GM18505 (cell line): Measurements from ENCODE around the gene LATS2.
"Not testable (repeated sequence)": the region's sequence is repeated elsewhere in the genome, so short reads cannot be mapped to it uniquely, and the experiment has no call there.

Experiments
- ATAC-seq: cut with Tn5 transposase; IDR thresholded peaks from one replicate; pipeline ENCODE4 v1.9.1; 2021; ENCODE audit not compliant: unreplicated experiment
- POLR2A ChIP-seq: IDR thresholded peaks from 4 replicates; pipeline ENCODE4 v1.6.1; 2011; ENCODE audit warnings: borderline replicate concordance; ENCODE audit not compliant: insufficient read depth, insufficient read length; ENCODE audit errors: extremely low read depth

LATS2 gene

GRCh38 chr13:20945952-20946383 is 115.4 kb downstream of the LATS2 start:
- no peak for ATAC-seq
- no peak for TF ChIP-seq POLR2A

- ATAC-seq = no peak
- TF ChIP-seq POLR2A = no peak
Observed at GRCh38 chr13:20942938-20943559, 118.3 kb downstream of the LATS2 start.

DNA sequence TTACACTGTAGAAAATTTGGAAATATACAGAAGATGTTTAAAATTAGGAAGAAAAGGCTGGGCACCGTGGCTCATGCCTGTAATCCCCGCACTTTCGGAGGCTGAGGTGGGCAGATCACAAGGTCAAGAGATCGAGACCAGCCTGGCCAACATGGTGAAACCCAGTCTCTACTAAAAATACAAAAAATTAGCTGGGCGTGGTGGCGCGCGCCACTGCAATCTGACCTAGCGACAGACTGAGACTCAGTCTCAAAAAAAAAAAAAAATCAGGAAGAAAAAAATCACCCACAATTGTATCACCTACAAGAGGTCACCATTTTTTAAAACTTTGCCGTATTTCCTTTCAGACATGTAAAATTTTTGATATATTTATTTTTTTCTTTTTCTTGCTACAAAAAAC is 120.9 kb downstream of the LATS2 start:
- ATAC-seq = not testable (repeated sequence)

DNA sequence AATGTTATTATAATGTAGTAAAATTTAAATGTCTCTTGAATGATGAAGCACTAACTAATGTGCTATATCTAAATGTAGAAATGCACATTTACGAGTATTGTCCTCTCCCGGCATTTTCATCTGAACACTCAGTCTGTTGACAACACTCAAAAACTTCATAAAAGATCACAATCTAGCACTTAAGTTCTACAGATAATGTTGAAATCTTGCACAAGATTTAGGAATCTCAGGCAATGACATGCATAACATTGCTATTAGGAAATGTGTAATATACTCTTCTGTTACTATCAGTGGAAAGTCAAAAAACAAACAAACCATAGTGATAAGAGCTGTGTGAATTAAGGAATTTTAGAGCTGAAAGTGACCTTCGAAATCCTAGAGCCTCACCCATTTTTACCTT is 121.3 kb downstream of the LATS2 start:
- no peak for ATAC-seq
- TF ChIP-seq POLR2A = no peak

GRCh38 chr13:20939662-20940061 is 121.7 kb downstream of the LATS2 start:
- no peak for ATAC-seq

GRCh38 chr13:20938302-20938701 is 123.1 kb downstream of the LATS2 start:
- ATAC-seq = no peak
- TF ChIP-seq POLR2A = no peak

More at GRCh38 chr13:20939662-20940061, 121.7 kb downstream of the LATS2 start:
- TF ChIP-seq POLR2A = no peak

GRCh38 chr13:20927596-20928257 is 133.7 kb downstream of the LATS2 start:
- TF ChIP-seq POLR2A = no peak
- no peak for ATAC-seq

DNA sequence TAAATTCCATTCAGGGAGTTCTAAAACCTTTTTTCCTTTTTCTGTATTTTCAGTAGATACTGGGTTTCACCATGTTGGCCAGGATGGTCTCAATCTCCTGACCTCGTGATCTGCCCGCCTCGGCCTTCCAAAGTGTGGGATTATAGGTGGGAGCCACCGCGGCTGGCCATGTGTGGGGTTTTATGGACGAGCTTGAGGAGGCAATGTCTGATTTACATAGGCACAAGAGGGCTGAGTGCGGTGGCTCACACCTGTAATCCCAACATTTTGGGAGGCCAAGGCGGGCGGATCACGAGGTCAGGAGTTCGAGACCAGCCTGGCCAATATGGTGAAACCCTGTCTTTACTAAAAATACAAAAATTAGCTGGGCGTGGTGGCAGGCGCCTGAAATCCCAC is 136.0 kb downstream of the LATS2 start:
- not testable (repeated sequence) for ATAC-seq

- TF ChIP-seq POLR2A = no peak
- ATAC-seq = no peak
Observed at GRCh38 chr13:20924758-20925394, 136.5 kb downstream of the LATS2 start.

GRCh38 chr13:20923272-20923671 is 138.1 kb downstream of the LATS2 start:
- TF ChIP-seq POLR2A = no peak
- ATAC-seq = no peak
